Stimulated activated naive B cell treated with anti-CD40 and anti-IgM and Interleukin-4, amounts not matched to agents 10 μg/mL and 1 μg/mL and 100 μg/mL, for 72 hours (primary cell): ENCODE measurements around the gene GJB3.
A peak's percentile ranks its signal among the peaks of the same experiment; 100 is the strongest.

ENCODE experiments used
- ATAC-seq, 2 donors: fragments of 150-1000 bp; cut with Tn5 transposase; replicated peaks; 2 replicates each; pipeline ENCODE4 v1.10.0; 2021; ENCODE audit warnings: moderate library complexity in 1 of 2
- DNase-seq: peaks from one replicate; pipeline ENCODE4 v3.0.0; 2021
- H3K27ac Mint-ChIP-seq: one replicate; pipeline ENCODE4 v1.8.0; 2022; ENCODE audit warnings: mild to moderate bottlenecking, mixed read lengths
- H3K27me3 Mint-ChIP-seq, 2 donors: one replicate each; pipeline ENCODE4 v1.8.0; 2022; ENCODE audit warnings: mixed read lengths in 2 of 2
- H3K36me3 Mint-ChIP-seq, 2 donors: one replicate each; pipeline ENCODE4 v1.8.0; 2022; ENCODE audit warnings: mixed read lengths in 2 of 2, mild to moderate bottlenecking in 1 of 2
- H3K4me1 Mint-ChIP-seq, 2 donors: one replicate each; pipeline ENCODE4 v1.8.0; 2022; ENCODE audit warnings: mixed read lengths in 2 of 2, mild to moderate bottlenecking in 1 of 2
- H3K4me3 Mint-ChIP-seq, 2 donors: one replicate each; pipeline ENCODE4 v1.8.0; 2022; ENCODE audit warnings: mild to moderate bottlenecking in 2 of 2, mixed read lengths in 2 of 2, moderate library complexity in 1 of 2
- H3K9me3 Mint-ChIP-seq, 2 donors: one replicate each; pipeline ENCODE4 v1.8.0; 2022; ENCODE audit warnings: mixed read lengths in 2 of 2, mild to moderate bottlenecking in 1 of 2

Gene GJB3

DNA sequence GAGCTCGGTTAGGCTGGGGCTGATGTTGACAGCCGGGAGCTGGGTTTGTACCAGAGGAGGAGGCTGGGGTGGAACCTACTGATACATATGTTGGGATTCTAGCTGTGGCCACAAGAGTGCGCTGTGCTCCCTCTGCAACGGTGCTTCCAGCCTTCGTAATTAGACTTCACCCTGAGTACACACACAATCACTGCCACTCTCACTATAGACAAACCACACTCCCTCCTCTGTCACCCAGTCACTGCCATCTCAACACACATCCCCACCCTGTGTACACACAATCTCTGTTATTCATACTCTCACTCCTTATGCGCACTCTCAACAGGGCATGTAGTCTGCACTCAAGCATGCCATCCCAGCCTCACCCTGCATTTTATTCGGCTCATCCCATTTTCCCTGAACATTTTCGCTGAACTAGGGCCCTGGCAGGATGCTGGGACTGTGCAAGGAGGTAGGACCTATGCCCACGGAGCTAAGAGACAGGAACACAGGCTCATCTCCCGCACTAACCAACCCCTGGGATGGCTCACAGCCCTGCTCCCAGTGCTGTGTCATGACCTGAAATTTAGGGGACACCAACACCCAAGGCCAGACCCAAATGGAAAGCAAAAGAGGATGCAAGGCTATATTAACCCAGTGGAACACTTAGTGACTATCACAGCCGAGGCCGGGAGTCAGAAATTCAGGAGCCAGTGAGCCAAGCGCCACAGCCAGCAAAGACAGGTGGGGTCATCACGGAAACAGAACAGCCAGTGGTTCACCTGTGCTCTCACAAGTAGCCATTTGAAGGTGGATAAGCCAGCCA is 5.7 kb downstream of the GJB3 start:
- ATAC-seq (peak; percentile 88 to 94), DNase-seq (peak; percentile 50)
- Mint-ChIP-seq H3K9me3 (no peaks in the 10 kb centered on the region), H3K27ac (no peak overlapping the region), H3K4me1 (peaks cover 7 to 14% of the 10 kb centered on the region in 2 donors), H3K4me3 (no peak overlapping the region), H3K36me3 (no peaks in the 10 kb centered on the region), H3K27me3 (peaks cover 48 to 66% of the 10 kb centered on the region in 2 donors)

DNA sequence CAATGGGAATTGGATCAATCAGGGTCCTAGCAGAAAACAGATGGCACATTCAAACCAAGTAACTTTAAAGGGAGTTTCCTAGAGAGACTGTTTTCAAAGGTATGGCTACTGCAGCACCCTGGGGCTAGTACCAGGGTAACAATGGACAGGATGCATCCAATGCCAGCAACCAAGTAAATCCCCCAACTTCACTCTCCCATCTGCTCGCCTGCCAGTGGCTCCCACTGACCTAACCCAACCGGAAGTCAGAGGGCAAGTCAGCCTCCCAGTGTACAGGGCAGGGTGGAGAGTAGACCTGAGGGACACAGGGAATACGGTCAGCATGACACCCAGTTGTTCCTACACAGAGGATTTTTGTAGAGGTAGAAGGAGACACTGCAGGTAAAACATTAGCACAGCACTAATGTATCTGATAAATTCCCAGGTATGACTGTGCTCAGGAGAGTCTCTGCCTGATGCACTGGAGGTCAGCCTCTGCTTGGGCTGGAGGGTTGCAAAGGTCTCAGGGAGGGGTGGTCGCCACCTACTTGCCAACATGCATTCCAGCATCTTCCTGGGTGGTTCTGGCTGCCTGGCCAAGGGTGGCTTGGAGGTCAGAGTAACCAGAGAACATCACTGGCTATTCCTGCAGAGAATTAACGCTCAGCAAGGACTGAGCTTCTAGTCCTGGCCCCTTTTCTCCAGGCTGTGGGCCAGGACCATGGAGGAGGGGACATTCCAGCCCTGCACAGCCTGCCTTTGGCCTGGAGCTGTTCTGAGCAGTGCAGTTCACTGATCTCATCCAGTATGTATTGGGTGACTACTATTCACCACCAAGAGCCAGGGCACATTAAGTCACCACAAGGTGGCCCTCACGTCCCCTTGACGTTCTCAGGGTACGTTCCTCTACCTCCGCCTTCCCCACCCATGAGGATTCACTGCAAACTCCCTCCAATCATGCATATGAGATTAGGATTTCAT is 6.7 kb downstream of the GJB3 start:
- no peaks in the 10 kb centered on the region for H3K36me3 Mint-ChIP-seq
- H3K4me1 Mint-ChIP-seq: peaks cover 15 to 22% of the 10 kb centered on the region in 2 donors
- ATAC-seq (no peak), DNase-seq (no peak)
- peaks cover 48 to 65% of the 10 kb centered on the region in 2 donors for H3K27me3 Mint-ChIP-seq
- H3K4me3 Mint-ChIP-seq: no peak overlapping the region
- H3K27ac Mint-ChIP-seq: no peak overlapping the region
- H3K9me3 Mint-ChIP-seq: no peaks in the 10 kb centered on the region

DNA sequence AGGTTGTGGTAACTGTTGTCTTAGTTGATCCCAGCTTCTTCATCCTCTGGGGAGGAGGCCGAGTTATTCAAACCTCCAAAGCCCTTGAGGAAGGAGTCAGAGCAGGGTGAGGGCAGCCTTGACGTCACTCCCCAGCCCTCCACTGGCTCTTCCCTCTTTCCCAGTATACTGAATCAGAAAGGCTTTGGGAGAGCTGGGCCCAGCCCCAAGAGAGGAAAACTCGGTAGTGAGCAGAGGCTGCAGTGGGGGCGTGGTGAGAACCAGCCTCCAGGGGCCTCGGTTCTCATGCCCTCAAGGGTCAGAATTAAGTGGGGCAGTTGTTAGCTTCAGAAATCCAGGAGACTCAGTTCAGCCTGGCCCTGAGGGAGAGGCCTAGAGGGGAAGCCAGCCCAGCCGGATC is 10.0 kb downstream of the GJB3 start:
- no peak overlapping the region for H3K27ac Mint-ChIP-seq
- no peak for ATAC-seq
- peaks cover 15 to 22% of the 10 kb centered on the region in 2 donors for H3K4me1 Mint-ChIP-seq
- peaks cover 39 to 46% of the 10 kb centered on the region in 2 donors for H3K27me3 Mint-ChIP-seq
- no peak overlapping the region for H3K4me3 Mint-ChIP-seq
- no peak for DNase-seq
- peaks cover 5 to 11% of the 10 kb centered on the region in 2 donors for H3K36me3 Mint-ChIP-seq
- H3K9me3 Mint-ChIP-seq: no peaks in the 10 kb centered on the region

DNA sequence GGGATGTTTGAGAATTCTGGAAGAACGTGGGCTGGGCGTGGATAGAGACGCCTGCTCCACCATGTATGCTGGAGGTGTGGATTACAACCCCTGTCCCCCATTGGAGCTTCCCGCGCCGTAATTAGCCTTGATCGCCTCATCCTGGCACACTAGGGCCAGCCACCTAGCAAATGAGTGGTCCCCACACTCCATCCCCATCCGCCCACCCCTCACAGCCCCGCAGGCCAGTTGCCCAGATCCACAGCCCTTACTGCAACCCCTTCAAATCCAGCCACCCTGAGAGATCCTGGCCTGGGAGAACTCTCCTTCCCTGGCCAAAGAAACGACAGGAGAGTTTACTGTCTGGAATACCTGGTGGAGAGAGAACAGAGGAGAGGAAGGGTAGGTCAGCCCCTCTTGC is 11.4 kb downstream of the GJB3 start:
- Mint-ChIP-seq H3K9me3 (no peaks in the 10 kb centered on the region), H3K4me3 (peak overlapping the region in 1 of 2 donors; percentile 40), H3K27me3 (peaks cover 29 to 37% of the 10 kb centered on the region in 2 donors), H3K27ac (no peak overlapping the region), H3K4me1 (peaks cover 8 to 16% of the 10 kb centered on the region in 2 donors), H3K36me3 (peaks cover 5 to 11% of the 10 kb centered on the region in 2 donors)
- DNase-seq (no peak), ATAC-seq (no peak)

DNA sequence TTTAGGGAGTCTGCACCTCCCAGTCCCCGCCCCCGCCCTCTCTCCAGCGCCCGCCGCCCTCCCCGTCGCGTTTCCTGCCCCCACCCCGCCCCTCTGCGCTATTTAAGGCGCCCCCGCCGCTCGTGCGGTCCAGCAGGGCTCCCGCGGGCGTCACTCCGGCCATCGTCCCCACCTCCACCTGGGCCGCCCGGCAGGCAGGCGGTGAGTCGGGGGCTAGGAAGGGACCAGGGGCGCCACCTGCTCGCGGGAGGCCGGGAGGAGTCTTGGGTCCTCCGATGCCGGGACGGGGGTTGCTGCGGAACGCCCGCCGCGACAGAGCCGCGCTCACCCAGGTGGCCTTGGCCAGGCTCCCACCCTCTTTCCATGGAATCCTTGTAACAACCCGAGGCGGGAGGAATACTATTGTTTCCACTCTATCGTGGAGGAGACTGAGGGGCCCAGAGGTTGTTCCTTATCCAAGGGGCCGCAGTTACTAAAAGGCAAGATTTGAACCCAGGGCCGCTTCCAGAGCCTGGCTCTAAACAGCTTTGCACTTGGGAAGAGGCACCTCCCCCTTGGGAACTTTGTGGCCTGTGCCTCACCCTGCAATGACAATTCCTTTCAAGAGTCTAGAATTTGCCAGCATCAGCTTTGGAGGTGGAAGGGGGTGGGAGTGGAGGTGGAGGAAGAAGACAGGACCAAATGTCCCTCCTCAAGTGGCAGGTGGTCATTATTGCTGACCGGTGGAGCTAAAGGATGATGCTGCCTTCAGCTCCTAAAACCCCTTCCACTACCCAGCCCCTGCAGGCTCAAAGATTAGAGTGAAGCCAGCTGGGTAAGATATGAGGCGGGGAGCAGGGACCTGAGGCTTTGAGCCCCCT is 12.1 kb downstream of the GJB3 start, which contains the start of gene GJA4:
TSS of gene GJA4 (plus strand) at position 132 of the 860 bp plus-strand sequence. CDS start 1,215 bp downstream, outside the sequence.
- DNase-seq: no peak
- H3K4me3 Mint-ChIP-seq: peak within 1 kb of the TSS in 1 of 2 donors; percentile 40
- no peak for ATAC-seq
- H3K27ac Mint-ChIP-seq: no peak within 1 kb of the TSS
- H3K36me3 Mint-ChIP-seq: peaks cover 7 to 11% of the 10 kb centered on the region in 2 donors
- H3K4me1 Mint-ChIP-seq: peaks cover 8 to 16% of the 10 kb centered on the region in 2 donors
- H3K27me3 Mint-ChIP-seq: peaks cover 29 to 37% of the 10 kb centered on the region in 2 donors
- H3K9me3 Mint-ChIP-seq: no peaks in the 10 kb centered on the region

DNA sequence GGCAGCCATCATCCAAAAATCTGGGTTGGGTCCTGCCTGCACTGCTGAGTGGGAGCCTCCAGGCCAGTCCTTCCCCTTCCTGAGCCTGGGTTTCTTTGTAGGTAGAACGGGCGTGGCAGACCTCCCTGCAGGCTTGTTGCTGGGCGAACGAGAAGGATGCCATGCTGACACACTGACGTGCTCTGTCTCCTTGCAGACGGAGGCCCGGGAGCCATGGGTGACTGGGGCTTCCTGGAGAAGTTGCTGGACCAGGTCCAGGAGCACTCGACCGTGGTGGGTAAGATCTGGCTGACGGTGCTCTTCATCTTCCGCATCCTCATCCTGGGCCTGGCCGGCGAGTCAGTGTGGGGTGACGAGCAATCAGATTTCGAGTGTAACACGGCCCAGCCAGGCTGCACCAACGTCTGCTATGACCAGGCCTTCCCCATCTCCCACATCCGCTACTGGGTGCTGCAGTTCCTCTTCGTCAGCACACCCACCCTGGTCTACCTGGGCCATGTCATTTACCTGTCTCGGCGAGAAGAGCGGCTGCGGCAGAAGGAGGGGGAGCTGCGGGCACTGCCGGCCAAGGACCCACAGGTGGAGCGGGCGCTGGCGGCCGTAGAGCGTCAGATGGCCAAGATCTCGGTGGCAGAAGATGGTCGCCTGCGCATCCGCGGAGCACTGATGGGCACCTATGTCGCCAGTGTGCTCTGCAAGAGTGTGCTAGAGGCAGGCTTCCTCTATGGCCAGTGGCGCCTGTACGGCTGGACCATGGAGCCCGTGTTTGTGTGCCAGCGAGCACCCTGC is 13.2 kb downstream of the GJB3 start:
- Mint-ChIP-seq H3K27me3 (peaks cover 28 to 37% of the 10 kb centered on the region in 2 donors), H3K4me3 (no peak overlapping the region), H3K36me3 (peaks cover 7 to 11% of the 10 kb centered on the region in 2 donors), H3K27ac (no peak overlapping the region), H3K4me1 (peaks cover 8 to 16% of the 10 kb centered on the region in 2 donors), H3K9me3 (no peaks in the 10 kb centered on the region)
- no peak for ATAC-seq
- no peak for DNase-seq

DNA sequence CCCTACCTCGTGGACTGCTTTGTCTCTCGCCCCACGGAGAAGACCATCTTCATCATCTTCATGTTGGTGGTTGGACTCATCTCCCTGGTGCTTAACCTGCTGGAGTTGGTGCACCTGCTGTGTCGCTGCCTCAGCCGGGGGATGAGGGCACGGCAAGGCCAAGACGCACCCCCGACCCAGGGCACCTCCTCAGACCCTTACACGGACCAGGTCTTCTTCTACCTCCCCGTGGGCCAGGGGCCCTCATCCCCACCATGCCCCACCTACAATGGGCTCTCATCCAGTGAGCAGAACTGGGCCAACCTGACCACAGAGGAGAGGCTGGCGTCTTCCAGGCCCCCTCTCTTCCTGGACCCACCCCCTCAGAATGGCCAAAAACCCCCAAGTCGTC is 13.8 kb downstream of the GJB3 start:
- Mint-ChIP-seq H3K27me3 (peaks cover 25 to 37% of the 10 kb centered on the region in 2 donors), H3K36me3 (peaks cover 7 to 11% of the 10 kb centered on the region in 2 donors)

DNA sequence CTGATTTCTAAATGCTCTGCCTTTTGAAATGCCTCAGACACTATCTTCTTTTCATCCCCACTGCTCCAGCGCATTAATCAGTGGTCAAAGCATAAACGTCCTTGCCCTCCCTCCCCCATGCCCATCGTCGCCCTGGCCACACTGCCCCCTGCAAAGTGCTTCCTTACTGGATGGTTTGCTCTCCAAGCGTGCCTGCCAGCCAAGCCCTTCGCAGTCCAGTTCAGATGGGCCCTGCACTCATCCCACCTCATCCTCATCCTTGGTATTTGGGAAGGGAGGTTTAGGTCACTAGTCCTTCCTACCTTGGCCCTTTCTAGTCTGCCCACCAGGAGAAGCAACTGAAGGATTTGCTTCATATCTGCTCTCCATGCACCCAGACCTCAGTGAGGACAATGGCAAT is 14.9 kb downstream of the GJB3 start:
- Mint-ChIP-seq H3K27me3 (peaks cover 19 to 26% of the 10 kb centered on the region in 2 donors), H3K4me1 (peaks cover 9 to 11% of the 10 kb centered on the region in 2 donors), H3K27ac (no peak overlapping the region), H3K4me3 (no peak overlapping the region), H3K9me3 (no peaks in the 10 kb centered on the region), H3K36me3 (peaks cover 7 to 11% of the 10 kb centered on the region in 2 donors)
- DNase-seq: no peak
- no peak for ATAC-seq

More for the DNA sequence above, 13.8 kb downstream of the GJB3 start:
- no peak overlapping the region for H3K4me3 Mint-ChIP-seq
- ATAC-seq (no peak), DNase-seq (no peak)
- no peak overlapping the region for H3K27ac Mint-ChIP-seq
- H3K4me1 Mint-ChIP-seq: peaks cover 8 to 12% of the 10 kb centered on the region in 2 donors
- H3K9me3 Mint-ChIP-seq: no peaks in the 10 kb centered on the region

DNA sequence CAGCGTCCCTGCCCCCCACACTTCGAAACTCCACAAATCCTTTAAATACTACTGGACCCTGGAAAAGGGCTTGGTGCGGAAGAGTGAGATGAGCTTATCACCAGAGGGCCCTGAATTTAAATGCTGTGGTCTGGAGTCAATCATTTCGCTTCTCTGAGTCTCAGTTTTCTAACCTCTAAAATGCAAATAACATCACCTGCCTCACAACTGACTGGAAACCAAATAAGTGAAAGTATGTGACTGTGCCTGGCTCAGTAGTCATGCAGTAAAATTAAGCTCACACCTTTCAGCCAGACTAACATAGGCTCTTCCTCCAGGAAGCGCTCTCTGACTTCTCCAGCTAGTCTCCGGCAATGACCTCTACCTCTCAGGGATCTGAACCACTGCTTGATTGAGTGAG is 16.0 kb downstream of the GJB3 start:
- Mint-ChIP-seq H3K27ac (no peak overlapping the region), H3K27me3 (peaks cover 12 to 15% of the 10 kb centered on the region in 2 donors), H3K36me3 (peaks cover 7 to 11% of the 10 kb centered on the region in 2 donors), H3K4me1 (peaks cover 6 to 8% of the 10 kb centered on the region in 2 donors), H3K9me3 (no peaks in the 10 kb centered on the region), H3K4me3 (no peak overlapping the region)
- DNase-seq: no peak
- peak in 1 of 2 donors; percentile 31 for ATAC-seq

DNA sequence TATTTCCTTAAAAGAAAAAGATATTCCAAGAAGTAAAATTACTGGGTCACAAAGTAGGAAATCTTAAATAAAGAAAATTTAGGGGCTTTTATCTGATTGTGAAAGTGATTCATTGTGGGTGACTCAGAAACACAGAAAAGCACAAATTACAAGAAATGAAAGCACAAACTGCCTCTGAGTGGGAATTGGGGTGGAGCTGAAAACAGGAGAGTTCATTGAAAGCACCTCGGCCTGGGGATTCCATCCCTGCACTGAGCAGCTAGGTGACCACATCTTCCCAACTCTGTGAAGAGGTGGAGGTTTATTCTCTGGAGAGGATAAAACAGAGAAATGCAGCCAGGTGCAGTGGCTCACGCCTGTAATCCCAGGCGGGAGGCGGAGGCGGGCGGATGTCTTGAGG is 19.2 kb downstream of the GJB3 start:
- no peak for DNase-seq
- peaks cover 0 to 3% of the 10 kb centered on the region in 2 donors for H3K4me1 Mint-ChIP-seq
- no peak for ATAC-seq
- peaks cover 4% of the 10 kb centered on the region in 2 donors for H3K9me3 Mint-ChIP-seq
- H3K4me3 Mint-ChIP-seq: no peak overlapping the region
- no peaks in the 10 kb centered on the region for H3K27me3 Mint-ChIP-seq
- no peak overlapping the region for H3K27ac Mint-ChIP-seq
- H3K36me3 Mint-ChIP-seq: peaks cover 11 to 13% of the 10 kb centered on the region in 2 donors

DNA sequence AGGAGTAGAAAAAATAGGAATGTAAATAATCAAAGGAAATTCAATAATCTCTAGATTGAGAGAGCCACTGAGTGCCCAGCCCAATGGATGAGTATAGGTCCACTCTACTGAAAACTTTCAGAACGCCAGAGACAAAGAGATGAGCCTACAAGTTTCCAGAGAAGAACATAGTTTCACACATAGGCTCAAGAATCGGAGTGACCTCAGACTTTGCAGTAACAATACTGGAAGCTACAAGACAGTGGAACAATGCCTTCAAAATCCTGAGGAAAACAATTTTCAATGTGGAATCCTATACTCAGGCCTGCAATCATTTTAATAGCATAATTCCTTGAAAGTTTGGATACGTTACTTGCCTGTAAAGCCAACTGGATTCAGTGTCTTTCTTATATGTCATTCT is 22.8 kb downstream of the GJB3 start:
- DNase-seq (no peak), ATAC-seq (no peak)
- Mint-ChIP-seq H3K4me3 (no peak overlapping the region), H3K27ac (no peak overlapping the region), H3K4me1 (peaks cover 0 to 3% of the 10 kb centered on the region in 2 donors), H3K27me3 (no peaks in the 10 kb centered on the region), H3K9me3 (peaks cover 4% of the 10 kb centered on the region in 2 donors), H3K36me3 (peaks cover 12 to 17% of the 10 kb centered on the region in 2 donors)

DNA sequence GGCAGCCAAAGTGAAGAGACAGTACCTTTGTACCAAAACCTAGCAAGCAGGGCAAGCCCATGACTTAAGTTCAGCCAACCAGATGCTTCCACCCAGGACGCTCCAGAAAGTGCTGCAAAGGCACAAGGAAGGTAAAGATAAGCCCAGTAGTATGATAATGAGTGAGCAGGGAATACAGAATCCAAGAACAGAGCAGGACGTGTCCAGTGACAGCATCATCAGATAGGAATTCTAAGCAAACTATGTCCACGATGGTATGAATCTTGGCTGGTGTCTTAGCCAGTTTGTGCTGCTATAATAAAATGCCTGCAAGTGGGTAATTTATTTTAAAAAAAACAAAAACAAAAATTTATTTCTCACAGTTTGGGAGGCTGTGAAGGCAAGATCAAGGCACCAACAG is 25.4 kb downstream of the GJB3 start:
- H3K27me3 Mint-ChIP-seq: no peaks in the 10 kb centered on the region
- peaks cover 9 to 12% of the 10 kb centered on the region in 2 donors for H3K9me3 Mint-ChIP-seq
- peaks cover 0 to 4% of the 10 kb centered on the region in 2 donors for H3K4me1 Mint-ChIP-seq
- no peak for DNase-seq
- peaks cover 23 to 26% of the 10 kb centered on the region in 2 donors for H3K36me3 Mint-ChIP-seq
- no peak for ATAC-seq
- no peak overlapping the region for H3K4me3 Mint-ChIP-seq
- H3K27ac Mint-ChIP-seq: no peak overlapping the region
